ENCODE measurements around the gene DCAF5.

DNA sequence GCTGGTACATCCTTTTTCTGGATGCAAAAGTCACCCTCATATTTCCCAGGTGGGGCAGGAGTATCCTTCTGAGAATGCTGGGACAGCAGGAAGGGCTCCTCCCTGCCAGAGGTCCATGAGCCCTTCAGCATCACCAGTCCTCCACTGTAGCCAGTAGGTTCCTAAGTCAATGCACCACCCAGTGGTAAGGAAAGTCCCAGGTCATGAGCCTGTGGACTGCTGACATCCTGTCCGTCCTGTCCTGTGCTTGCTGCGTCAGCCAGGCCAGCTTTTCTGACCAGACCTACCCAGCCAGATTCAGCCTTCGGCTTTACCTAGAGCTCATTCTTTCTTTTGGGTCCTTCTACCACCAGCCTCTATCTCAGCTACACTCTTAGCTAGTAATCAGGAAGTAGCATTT lies 150.8 kb downstream of the DCAF5 start:
- TF ChIP-seq, protein P1, sequence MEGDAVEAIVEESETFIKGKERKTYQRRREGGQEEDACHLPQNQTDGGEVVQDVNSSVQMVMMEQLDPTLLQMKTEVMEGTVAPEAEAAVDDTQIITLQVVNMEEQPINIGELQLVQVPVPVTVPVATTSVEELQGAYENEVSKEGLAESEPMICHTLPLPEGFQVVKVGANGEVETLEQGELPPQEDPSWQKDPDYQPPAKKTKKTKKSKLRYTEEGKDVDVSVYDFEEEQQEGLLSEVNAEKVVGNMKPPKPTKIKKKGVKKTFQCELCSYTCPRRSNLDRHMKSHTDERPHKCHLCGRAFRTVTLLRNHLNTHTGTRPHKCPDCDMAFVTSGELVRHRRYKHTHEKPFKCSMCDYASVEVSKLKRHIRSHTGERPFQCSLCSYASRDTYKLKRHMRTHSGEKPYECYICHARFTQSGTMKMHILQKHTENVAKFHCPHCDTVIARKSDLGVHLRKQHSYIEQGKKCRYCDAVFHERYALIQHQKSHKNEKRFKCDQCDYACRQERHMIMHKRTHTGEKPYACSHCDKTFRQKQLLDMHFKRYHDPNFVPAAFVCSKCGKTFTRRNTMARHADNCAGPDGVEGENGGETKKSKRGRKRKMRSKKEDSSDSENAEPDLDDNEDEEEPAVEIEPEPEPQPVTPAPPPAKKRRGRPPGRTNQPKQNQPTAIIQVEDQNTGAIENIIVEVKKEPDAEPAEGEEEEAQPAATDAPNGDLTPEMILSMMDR (IDR thresholded peaks at IDR 0.05) = peak; percentile 18; the same call in 1 of the 2 replicates
- no peak for TF ChIP-seq ZFX (IDR thresholded peaks at IDR 0.05; ENCODE audit: borderline replicate concordance)
